ENCODE data around the gene CELF6.
"Not testable (repeated sequence)": the region's sequence is repeated elsewhere in the genome, so short reads cannot be mapped to it uniquely, and the experiment has no call there.

The CELF6 gene

GRCh38 chr15:72318408-72318942, 1.5 kb downstream of the CELF6 start:
- no peak for DNase-seq (ENCODE audit: low read depth in 1 of 2, low spot score in 1 of 2)

DNA sequence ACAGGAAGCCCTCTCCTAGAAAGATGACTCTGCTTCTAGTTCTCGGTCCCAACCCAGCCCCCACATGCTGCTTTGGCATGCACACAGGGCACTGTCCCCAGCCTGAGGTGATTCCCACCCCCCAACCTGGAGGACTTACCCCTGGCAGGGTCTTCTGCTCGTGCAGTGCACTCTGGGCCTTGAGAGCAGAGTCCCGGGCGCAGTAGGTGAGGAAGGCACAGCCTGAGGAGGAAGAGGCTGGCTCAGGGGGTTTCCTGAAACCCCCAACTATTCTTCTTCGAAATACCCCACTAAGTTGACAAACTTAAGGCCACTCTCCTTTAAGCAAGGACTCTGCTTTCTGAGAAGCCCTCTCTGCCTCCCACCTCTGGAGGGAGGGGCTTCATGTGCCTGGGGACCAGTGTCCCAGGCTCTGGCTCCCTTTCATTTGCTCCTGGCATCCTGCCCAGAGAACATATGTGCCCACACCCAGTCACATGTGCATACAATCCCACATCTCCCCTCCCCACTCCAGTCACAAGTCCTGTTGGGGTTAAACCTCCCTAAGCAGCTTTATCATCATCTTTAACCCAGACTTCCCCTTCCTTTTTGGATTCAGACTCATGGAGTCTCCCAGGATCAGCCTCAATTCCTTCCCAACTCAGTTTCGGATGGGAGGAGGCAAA, 4.1 kb downstream of the CELF6 start:
- no peak for DNase-seq (ENCODE audit: low read depth in 1 of 2, low spot score in 1 of 2)

DNA sequence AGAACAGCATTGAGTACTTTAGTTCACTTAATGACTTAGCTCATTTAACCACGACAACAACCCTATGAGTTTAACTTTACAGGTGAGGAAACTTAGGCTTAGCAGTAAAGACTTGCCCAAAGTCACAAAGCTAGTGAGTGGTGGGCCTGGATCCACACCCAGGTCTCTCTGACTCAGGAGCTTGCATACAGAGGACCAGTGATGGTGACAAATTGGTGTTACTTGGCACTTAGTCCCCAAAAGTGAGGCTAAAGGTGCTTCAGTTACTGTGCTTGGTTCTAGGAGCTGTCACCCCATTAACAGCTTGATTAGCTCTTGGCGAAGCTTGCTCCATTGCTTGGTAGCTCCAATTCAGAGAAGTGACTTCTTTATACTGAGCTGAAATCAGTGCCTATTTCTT, 6.1 kb downstream of the CELF6 start:
- DNase-seq (ENCODE audit: low read depth in 1 of 2, low spot score in 1 of 2), result no peak

DNA sequence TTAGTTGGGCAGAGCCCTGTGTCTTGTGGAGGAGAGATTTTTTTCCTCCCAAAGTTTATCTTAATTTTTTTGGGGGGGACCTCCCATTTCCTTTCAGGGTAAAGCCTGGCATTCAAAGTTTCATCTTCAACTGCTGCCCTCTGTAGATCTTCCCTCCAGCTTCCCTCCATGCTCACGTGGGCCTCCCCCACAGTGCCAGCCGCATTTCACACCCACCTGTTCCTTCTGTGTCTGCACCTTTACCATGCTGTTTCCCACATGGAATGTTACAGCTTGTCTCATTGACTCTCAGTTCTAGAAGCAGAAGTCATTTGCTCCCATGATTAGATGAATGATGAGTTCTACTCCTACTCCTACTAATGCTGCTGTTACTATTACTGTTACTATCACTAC, 6.5 kb downstream of the CELF6 start:
- no peak for DNase-seq (ENCODE audit: low read depth in 1 of 2, low spot score in 1 of 2)

DNA sequence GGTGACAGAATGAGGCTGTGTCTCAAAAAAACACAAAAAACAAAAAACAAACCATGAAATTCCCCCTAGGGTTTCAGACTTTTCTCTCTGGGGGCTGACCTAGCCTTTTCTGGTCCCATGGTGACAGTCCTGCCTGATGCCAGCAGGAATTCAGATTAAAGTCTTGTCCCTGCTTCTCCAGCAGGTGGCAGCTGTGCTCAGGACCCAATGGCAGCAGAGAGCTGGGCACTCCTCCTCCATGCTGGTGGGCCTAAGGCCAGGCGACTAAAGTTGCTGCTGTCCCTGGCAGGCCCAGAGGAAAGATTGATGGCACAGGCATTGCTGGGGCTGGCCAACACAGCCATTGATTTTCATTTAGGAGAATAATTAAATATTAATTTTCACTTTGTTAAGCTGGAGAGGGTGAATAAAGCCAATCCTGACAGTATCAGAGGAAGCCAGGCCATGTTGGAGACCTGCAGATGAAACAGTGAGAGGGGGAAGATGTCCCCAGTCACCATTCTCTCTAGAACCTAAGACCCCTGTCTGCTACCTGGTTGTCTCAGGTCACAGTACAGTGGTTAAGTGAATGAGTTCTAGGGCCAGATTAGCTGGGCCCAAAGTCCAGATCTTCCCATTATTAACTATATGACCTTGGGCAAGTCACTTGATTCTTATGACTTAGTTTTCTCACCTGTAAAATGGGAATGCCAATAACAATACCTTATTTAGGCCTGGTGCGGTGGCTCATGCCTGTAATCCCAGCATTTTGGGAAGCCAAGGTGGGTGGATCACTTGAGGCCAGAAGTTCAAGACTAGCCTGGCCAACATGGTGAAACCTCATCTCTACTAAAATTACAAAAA, 7.1 kb downstream of the CELF6 start:
- peak; percentile 17 to 27 for DNase-seq (ENCODE audit: low read depth in 1 of 2, low spot score in 1 of 2)

DNA sequence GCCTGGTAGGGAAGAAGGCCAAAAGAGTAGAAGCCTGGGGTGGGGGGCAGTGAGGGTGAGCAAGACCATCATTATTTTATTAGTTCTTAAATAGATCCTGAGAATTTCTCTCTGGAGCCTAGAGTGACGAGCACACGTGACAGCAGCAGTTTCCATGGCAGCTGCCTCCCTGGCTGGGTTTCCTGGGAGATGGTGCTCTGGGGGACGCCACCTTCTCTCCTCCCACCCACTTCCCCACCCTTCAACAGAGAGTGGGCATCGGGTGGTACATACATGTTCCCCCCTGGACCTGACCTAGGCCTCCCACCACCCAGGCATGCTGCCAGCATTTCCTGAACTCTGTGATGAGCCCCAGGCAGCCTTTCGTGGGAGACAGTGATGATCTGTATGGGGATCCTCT, 12.9 kb downstream of the CELF6 start:
- no peak for DNase-seq (ENCODE audit: low read depth in 1 of 2, low spot score in 1 of 2)

- DNase-seq (ENCODE audit: low read depth in 1 of 2, low spot score in 1 of 2), result no peak
These were observed 13.7 kb downstream of the CELF6 start for GRCh38 chr15:72306211-72306785.

- DNase-seq (ENCODE audit: low read depth in 1 of 2, low spot score in 1 of 2), result no peak
These were observed 15.4 kb downstream of the CELF6 start for GRCh38 chr15:72304596-72304995.

DNA sequence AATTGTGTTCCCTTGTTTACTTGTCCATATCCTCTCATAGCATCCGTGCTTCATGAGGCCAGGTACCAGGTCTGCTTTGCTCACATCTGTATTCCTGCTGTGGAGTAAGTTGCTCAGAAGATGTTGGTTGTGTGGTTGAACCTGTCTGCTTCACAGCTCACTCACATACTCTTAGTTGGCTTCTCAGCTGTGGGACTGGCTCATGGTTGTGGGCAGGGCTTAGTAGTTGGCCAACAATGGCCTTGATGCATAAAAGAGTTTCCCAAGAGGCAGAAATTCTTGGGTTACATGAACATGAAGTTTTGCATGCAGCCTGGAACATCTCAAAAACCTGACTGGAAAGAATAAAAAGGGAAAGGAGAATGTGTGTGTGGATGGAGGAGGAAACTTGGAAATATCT, 17.0 kb downstream of the CELF6 start:
- no peak for DNase-seq (ENCODE audit: low read depth in 1 of 2, low spot score in 1 of 2)

- DNase-seq (ENCODE audit: low read depth in 1 of 2, low spot score in 1 of 2), result no peak
These were observed 30.2 kb downstream of the CELF6 start for GRCh38 chr15:72289597-72290325.

DNA sequence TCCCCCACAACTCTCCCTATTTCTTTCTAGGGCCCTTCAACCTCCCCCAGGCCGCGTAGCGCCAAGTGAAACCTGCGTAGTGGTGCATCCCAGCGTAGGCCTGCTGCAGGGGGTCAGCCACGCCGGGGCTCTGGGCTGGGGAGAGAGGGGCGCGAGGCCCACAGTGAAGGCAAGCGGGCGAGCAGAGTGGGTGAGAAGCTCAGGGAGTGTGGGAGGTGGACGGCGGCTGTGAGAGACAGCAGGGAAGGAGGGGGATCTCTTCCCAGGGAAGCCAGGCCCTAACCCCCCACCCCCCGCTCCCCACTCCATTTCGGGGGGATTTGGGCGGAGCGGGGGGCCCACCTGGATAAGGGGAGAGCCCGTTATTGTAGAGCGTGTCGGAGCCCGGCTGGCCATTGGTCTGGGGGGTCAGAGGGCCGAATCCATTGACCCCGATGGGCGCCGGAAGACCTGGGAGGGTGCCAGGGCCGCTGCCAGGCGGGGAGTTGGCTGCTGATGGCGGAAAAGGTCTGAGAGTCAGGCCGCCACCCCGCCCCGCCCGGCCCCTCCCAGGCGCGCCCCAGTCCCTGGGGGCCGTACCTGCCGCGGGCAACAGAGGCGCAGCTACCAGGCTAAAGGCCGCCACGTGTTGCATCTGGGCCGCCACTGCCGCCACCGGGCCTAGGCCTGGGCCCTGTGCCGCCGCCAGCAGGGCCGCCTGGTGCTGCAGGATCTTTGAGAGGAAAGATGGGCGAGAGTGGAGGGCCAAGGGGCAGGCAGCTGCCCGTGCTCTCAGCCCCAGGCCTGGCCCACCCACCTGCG, 31.0 kb downstream of the CELF6 start:
- DNase-seq (ENCODE audit: low read depth in 1 of 2, low spot score in 1 of 2), result no peak

DNA sequence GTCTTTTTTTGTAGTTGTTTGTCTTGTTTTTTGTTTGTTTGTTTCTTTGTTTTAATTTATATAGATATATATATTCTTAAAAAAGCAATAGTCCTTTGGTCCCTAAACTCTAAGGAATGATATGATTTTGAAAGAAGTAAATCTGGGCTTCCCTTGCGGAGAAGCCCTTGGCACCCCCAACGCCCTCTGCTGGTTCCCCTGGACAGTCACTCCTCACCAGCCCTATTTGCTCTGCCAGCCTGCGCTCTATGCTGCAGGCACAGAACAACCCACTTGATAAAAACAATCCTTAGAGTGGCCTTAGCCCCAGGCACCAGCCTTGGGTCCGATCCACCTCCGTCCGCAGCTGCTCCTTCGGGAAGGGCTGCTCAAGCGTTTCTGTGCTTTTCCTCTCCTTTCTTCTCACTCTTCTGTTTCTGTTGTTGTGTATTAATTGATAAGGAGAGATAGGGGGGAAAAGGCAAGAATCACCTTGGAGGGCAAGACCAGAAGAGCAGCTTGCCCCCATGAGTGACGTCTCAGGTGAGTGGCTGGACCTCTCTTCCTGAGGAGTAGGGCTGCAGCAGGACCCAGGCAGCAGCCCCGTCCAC, 33.9 kb downstream of the CELF6 start:
- peak; percentile 14 to 31 for DNase-seq (ENCODE audit: low read depth in 1 of 2, low spot score in 1 of 2)

DNA sequence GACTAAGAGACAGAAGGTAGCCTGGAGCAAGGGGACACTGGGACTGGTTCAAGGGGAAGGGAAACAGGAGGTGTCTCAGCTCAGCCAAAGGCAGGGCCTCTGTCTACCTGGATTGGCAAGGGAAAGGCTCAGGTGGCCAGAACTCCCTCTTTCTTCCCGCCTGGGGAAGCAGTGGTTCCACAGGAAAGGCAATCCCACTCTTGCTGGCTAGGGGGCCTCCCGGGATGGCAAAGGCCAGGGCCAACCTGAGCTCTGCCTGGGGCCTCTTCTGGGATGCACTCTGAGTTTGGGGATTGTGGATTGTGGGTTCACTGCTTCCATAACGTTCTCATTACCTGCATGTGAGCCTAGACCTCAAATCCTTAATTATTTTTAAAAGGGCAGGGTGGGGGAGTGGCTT, 34.6 kb downstream of the CELF6 start:
- DNase-seq (ENCODE audit: low read depth in 1 of 2, low spot score in 1 of 2), result no peak

DNA sequence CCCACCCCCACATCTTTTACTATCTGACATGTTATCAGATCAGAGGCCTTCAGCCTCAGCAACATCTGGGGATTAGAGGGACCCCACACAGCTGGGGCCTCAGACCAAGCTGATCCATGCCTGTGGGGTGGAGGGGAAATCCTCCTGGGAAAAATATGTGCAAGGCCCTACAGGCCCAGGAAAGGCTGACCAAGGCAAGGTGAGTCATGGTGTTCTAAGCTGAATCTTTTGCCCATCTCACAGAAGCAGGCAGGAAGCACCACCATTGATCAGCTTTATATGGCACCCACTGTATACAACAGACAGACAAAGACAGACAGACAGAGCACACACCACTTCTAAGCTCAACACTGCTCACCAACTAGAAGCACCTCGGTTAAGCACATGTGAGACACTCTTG, 35.2 kb downstream of the CELF6 start:
- no peak for DNase-seq (ENCODE audit: low read depth in 1 of 2, low spot score in 1 of 2)

- no peak for DNase-seq (ENCODE audit: low read depth in 1 of 2, low spot score in 1 of 2)
These were observed 38.2 kb downstream of the CELF6 start for GRCh38 chr15:72281713-72282112.

GRCh38 chr15:72280751-72281150, 39.2 kb downstream of the CELF6 start:
- DNase-seq (ENCODE audit: low read depth in 1 of 2, low spot score in 1 of 2), result no peak

DNA sequence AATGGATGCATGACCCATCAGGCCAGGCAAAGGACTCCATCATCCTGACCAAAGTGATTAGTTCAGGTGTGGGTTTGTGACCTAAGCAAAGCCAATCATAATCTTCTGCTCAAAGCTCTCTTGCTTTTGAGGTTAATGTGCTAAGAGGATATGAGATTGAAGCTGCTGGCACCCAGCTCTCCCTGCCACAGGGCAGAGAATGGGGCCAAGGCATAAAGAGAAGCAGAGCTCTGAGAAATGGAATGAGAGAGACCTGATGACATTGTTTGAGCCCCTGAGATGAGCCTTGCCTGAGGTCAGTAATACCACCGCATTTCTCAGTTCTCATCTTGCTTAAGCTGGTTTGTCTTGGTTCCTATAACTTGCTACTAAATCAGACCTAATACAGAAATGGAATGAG, 41.2 kb downstream of the CELF6 start:
- no peak for DNase-seq (ENCODE audit: low read depth in 1 of 2, low spot score in 1 of 2)

DNA sequence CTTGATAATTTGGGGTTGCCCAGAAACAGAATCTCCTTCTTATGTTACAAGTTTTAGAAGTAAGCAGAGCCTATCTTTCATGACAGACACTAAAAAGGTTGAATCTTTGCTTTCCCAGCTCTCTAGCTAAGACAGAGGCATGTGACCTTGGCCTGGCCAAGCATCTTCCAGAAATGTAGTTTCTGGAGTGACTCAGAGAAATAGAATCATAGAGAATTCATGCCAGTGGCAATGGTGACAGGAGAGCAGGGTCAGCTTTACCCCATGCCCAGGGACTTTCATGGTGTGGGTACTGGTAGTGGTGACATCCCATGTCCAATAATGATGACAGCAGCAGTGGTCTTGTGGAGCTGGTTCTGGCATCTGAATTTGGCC, 43.6 kb downstream of the CELF6 start:
- DNase-seq (ENCODE audit: low read depth in 1 of 2, low spot score in 1 of 2), result no peak

DNA sequence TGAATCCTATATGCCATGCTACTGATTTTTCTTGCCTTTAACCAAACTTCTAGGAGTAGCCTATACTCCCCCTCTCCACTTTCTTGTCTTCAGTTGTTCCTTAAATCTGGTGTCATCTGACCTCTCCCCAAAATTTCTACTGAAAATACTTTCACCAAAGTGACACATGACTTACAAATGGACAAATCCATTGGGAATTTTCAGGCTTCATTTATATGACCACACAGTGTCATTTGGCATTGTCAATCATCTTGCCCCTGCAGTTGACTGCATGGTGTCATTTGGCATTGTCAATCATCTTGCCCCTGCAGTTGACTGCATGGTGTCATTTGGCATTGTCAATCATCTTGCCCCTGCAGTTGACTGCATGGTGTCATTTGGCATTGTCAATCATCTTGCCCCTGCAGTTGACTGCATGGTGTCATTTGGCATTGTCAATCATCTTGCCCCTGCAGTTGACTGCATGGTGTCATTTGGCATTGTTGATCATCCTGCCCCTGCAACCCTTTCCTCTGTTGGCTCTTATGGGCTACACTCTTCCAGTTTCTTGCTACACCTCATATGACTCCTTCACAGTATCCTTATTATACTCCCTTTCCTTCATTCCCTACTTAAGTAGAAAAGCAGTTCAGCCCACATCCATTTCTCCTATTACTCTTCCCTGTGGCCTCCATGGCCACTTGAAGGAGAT, 44.2 kb downstream of the CELF6 start:
- not testable (repeated sequence) for DNase-seq (ENCODE audit: low read depth in 1 of 2, low spot score in 1 of 2)

DNA sequence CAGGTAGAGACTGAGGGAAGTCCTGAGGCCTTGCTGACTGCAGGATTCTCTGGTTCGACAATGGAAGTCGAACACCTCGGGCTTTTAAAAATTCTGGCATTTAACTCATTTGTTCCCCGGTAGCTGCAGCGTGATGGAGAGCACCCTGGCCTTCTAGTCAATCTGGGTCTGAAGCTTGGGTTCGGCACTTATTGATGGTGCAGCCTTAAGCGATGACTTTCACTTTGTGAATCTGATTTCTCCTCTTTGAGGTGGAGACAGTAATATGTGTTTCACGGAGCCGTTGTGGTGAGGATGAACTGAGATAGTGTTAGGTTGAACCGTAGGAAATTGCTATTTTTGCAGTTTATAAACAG, 47.0 kb downstream of the CELF6 start:
- DNase-seq (ENCODE audit: low read depth in 1 of 2, low spot score in 1 of 2), result no peak
